ENCODE measurements around the gene BRINP2. TPM values are rescaled to one million over a fixed set of nuclear protein-coding genes. Genes with fewer than 3 reads are reported as not detected.

BRINP2 gene
- total RNA-seq, 1 experiment from 2014 or later = not detected

DNA sequence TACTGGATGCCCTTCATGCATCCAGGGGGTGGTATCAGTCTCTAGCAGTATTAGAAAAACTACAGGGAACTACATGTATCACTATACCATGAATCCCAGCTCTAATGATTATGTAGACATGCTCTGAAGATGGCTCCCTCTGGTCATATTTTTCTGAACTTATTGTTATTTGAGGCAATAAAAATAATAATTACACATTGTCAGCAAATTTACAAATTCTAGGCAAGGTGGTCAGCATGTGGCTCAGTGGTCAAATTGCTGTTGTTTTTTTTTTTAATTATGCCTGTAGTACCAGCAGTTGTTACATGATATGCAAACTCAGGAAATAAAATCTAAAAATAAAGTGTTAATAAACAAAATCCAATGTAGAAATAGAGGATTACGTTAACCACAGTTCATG, 28.7 kb upstream of the BRINP2 start:
- Histone ChIP-seq H3K9me3 (replicated peaks) (no peaks in the 10 kb centered on the region), H3K36me3 (no peaks in the 10 kb centered on the region), H3K27me3 (replicated peaks) (peaks cover 4% of the 10 kb centered on the region; the same call in 1 of the 2 replicates), H3K27ac (no peak overlapping the region), H3K4me3 (no peak overlapping the region), H3K4me1 (replicated peaks) (no peaks in the 10 kb centered on the region)
- no peak for DNase-seq (ENCODE audit: low read depth in 1 of 2, low spot score in 2 of 2)

DNA sequence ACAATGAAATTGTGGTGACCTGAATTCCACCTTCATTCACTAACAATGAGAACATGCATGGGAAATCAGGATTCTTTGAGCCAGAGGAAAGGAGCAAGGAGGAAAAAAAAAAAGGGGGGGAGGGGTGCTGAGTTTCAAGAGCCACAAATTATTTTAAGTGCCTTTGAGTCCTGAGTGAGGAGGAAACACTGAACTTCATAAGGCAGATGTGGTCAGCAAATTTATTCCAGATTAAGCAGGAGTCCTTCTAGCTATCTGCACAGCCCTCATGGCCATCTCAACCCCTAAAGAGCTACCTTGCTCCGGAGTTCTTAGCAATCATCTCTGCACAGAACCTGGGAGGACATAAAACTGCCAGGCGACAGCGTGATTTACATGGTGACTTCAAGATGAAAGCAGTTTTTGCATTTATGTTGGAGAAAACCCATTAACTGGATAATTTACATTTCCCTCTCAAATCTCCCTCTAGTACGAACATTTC, 27.9 kb upstream of the BRINP2 start:
- no peaks in the 10 kb centered on the region for H3K4me1 ChIP-seq (replicated peaks)
- no peaks in the 10 kb centered on the region for H3K9me3 ChIP-seq (replicated peaks)
- H3K27me3 ChIP-seq (replicated peaks) = peaks cover 4% of the 10 kb centered on the region; the same call in 1 of the 2 replicates
- no peak overlapping the region for H3K27ac ChIP-seq
- H3K36me3 ChIP-seq = no peaks in the 10 kb centered on the region
- no peak overlapping the region for H3K4me3 ChIP-seq
- no peak for DNase-seq (ENCODE audit: low read depth in 1 of 2, low spot score in 2 of 2)

DNA sequence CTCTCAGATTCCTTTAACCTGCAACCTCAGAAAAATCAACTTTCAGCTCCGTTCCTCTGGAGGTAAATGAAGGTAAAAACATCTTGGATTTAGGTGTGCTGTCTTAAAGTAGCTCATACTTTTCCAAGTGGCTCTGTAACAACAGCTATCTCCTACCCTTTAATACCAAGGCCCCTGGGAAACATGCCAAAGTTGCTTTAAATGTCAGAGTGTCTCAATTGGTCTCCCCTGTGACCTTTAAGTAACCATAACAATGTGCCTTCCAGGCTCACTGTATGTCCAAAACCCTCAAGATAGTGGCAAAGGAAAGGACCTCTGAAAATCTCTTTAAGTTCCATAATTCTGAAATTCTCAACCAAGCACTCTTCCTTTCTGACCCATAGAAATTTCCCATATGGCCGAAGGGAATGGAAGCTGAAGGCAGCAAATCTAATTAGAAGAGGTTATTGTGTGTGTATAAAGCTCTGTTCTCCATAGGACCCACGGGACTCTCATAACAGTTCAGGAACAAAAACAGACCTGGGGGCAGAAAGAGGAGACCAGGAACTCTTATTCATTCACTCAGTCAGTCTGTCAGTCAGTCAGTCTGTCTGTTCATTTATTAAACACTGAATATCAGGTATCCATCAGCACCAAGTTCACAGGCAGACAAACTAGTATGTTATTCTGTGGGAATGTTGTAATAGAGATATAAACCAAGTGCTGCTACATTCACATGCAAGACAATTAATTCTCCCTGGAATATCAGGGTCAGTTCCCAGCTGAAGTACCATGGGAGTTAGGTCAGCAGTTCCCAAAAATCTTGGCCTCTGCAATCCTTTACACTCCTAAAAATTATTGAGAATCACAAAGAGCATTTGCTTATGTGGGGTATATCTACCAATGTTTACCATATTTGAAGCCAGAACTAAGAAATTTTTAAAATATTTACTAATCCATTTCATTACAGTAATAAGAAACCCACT, 25.4 kb upstream of the BRINP2 start:
- Histone ChIP-seq H3K9me3 (replicated peaks) (no peaks in the 10 kb centered on the region), H3K36me3 (no peaks in the 10 kb centered on the region), H3K4me3 (no peak overlapping the region), H3K27me3 (replicated peaks) (peaks cover 4% of the 10 kb centered on the region; the same call in 1 of the 2 replicates), H3K27ac (no peak overlapping the region), H3K4me1 (replicated peaks) (no peaks in the 10 kb centered on the region)
- no peak for DNase-seq (ENCODE audit: low read depth in 1 of 2, low spot score in 2 of 2)

DNA sequence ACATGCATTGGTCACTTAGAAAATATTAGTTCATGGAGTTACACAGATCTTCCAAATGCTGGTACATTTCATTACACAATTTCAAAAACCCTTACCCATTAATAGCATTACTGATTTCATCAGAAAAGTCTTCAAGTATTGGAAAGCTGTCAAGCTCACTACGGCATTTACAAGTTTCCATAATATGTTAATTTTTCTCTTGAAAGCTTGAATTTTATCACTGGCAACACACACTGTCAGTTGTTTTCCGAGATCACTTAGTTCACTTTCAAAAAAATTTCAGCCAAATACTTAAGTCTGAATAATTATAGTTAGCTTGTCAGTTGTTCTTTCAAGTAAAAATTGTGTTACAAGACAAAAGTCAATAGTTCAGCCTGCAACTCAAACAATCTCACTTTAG, 24.3 kb upstream of the BRINP2 start:
- no peaks in the 10 kb centered on the region for H3K9me3 ChIP-seq (replicated peaks)
- H3K4me3 ChIP-seq = no peak overlapping the region
- no peaks in the 10 kb centered on the region for H3K4me1 ChIP-seq (replicated peaks)
- H3K27me3 ChIP-seq (replicated peaks) = peaks cover 4% of the 10 kb centered on the region; the same call in 1 of the 2 replicates
- no peak for DNase-seq (ENCODE audit: low read depth in 1 of 2, low spot score in 2 of 2)
- H3K27ac ChIP-seq = no peak overlapping the region
- H3K36me3 ChIP-seq = no peaks in the 10 kb centered on the region

DNA sequence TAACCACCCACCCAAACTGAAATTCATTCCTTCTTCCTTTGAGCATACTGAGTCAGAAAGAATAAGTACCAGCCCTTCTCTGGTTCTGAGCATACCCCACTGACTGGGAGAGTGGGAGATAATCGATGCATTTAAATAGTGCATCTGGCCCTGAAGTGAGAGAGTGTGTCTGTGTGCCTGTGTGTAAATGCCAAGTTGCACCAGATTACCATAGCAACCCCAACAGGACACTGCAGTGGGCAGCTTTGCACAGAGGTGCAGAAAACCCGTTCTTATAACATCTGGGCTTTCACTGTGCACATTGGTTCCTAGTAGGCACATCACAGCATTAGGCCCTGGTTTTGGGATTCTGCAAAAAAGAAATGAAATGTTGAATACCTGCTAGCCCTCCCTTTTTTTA, 8.5 kb upstream of the BRINP2 start:
- DNase-seq (ENCODE audit: low read depth in 1 of 2, low spot score in 2 of 2) = no peak
- H3K4me1 ChIP-seq (replicated peaks) = no peaks in the 10 kb centered on the region
- no peak overlapping the region for H3K4me3 ChIP-seq
- peaks cover 36% of the 10 kb centered on the region for H3K27me3 ChIP-seq (replicated peaks)
- H3K36me3 ChIP-seq = no peaks in the 10 kb centered on the region
- H3K27ac ChIP-seq = no peak overlapping the region
- no peaks in the 10 kb centered on the region for H3K9me3 ChIP-seq (replicated peaks)

DNA sequence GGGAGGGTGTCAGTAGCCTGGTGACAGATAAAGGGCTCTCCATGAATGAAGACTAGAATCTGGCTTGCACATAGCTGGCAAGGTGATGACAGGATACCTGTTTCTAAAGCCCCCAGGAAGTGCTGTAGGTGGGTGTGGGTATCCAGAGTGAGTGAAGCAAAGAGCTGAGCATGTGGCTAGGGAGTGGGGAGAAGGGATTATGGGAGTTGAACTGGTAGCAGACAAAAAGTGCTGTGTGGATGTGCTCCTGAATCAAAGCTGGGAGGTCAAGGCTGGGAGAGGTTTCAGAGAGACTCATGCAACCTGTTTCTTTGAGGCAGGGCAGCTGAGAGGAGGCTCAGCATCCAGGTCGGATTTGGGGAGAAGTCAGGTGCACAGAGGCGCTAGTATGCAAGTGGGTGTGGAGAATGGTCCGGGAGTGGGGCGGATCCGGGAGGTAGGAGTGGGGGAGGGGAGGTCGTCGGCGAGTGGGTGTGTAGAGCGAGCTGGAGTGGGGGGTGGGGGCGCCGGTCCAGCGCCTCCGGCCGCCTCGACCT, 6.8 kb upstream of the BRINP2 start:
- no peak overlapping the region for H3K27ac ChIP-seq
- H3K4me3 ChIP-seq = no peak overlapping the region
- no peaks in the 10 kb centered on the region for H3K36me3 ChIP-seq
- peaks cover 48% of the 10 kb centered on the region for H3K27me3 ChIP-seq (replicated peaks)
- H3K4me1 ChIP-seq (replicated peaks) = no peaks in the 10 kb centered on the region
- DNase-seq (ENCODE audit: low read depth in 1 of 2, low spot score in 2 of 2) = no peak
- no peaks in the 10 kb centered on the region for H3K9me3 ChIP-seq (replicated peaks)

DNA sequence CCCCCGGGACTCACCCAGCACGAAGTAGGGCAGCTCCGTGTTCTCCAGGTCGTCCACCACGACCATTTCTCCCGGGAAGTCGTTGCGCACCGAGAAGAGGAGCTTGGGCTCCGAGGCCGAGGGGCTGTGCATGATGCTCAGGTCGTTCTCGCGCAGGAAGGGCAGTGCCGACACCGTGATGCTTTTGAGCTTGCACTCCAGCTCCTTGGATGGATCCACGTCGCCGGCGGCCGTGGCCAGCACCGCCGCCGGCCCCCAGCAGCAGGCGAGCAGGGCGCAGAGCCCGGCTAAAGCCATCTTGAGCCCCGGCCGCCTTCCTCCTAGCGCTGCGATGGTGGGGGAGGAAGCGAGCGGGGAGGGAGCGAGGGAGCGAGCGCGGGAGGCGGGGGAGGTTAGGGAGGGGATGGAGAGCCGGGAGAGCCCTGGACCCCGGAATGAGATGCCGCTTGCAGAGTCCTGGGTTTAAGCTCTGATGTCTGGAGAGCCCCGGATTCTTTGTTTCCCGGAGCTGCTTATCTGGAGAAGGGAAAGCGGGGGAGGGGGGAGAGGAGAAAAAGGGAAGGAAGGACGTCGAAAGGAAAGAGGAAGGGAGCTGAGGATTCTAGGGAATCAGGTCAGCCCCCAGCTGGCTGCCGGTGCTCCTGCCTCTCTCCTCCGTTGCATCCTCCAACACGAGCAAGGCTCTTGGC, 6.2 kb upstream of the BRINP2 start, which contains the start of gene ASTN1:
TSS of gene ASTN1 (minus strand) at position 333 of the 689 bp plus-strand sequence. CDS start at position 297, 36 bp downstream.
- Histone ChIP-seq H3K4me3 (no peak within 1 kb of the TSS), H3K27ac (no peak within 1 kb of the TSS), H3K36me3 (no peaks in the 10 kb centered on the region), H3K27me3 (replicated peaks) (peaks cover 53% of the 10 kb centered on the region), H3K4me1 (replicated peaks) (no peaks in the 10 kb centered on the region), H3K9me3 (replicated peaks) (no peaks in the 10 kb centered on the region)
- no peak for DNase-seq (ENCODE audit: low read depth in 1 of 2, low spot score in 2 of 2)

DNA sequence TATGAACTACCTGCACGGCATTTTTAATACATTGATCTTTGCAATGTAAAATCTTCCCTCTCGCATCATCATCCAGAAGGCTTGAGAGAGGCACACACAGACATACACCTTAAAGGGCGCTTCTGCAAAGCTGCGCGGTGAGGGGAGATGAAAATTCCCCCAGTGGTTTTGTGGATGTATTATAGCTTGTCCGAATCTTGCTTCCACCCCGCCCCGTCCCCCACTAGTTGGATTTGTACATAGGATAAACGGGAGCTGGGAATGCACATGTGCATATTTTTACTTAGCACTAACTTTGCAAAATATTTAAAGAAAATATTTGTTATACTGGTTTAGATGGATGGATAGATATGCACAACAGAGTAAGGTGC, 5.7 kb upstream of the BRINP2 start:
- H3K4me3 ChIP-seq = no peak overlapping the region

DNA sequence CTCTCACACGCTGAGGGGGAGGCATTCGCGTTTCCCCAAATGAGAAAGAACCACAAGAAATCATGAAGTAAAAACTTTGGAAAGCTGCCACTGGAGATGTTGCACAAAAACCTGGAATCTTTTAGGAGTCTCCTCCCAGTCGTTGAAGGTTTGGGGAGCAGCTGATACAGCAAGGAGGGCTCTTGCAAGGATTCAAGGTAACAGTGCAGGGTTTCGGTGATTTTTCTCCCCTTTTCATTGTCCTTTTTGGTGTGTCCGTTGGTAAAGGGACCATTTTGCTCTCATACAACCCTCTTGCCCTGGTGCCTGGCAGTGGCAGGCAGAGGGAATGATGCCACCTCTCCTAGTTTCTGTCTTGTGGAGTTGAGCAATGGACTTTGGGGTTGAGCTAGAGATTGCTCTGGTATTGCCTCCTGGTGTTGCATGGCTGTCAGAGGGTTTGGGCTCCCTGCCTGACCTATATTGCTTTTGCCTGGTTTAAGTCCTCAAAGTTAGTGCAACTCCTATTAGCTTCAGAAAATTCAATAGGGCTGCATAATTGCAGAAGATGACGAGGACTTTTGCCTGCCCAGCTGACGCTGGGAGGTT, 872 bp downstream of the BRINP2 start:
- Histone ChIP-seq H3K27me3 (replicated peaks) (peaks cover 57% of the 10 kb centered on the region), H3K4me3 (no peak overlapping the region), H3K36me3 (no peaks in the 10 kb centered on the region), H3K9me3 (replicated peaks) (no peaks in the 10 kb centered on the region), H3K4me1 (replicated peaks) (peaks cover 3% of the 10 kb centered on the region; the same call in 1 of the 2 replicates), H3K27ac (no peak overlapping the region)
- DNase-seq (ENCODE audit: low read depth in 1 of 2, low spot score in 2 of 2) = no peak

More for the DNA sequence above, 5.7 kb upstream of the BRINP2 start:
- Histone ChIP-seq H3K4me1 (replicated peaks) (no peaks in the 10 kb centered on the region), H3K9me3 (replicated peaks) (no peaks in the 10 kb centered on the region), H3K27me3 (replicated peaks) (peaks cover 59% of the 10 kb centered on the region), H3K36me3 (no peaks in the 10 kb centered on the region), H3K27ac (no peak overlapping the region)
- DNase-seq (ENCODE audit: low read depth in 1 of 2, low spot score in 2 of 2) = no peak

DNA sequence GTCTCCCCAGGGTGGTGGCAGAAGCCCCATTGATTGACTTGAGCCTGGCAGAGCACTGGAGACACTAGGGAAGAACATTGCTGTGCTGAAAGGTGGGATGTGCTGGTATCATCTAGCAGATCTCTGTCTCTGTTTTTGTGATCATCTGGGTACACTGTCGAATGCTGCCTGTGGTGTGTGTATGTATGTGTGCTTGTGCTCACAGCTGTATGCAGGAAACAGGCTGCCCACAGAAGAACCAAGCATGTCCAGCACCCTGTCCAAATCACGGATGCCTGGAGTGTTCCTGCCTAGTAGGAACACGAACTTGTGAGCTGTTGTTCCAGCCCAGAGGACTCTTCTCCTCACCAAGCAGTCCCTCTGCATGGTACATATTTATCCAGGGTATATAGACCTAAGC, 1.5 kb downstream of the BRINP2 start:
- Histone ChIP-seq H3K4me3 (no peak overlapping the region), H3K27ac (no peak overlapping the region), H3K27me3 (replicated peaks) (peaks cover 56% of the 10 kb centered on the region), H3K9me3 (replicated peaks) (no peaks in the 10 kb centered on the region), H3K4me1 (replicated peaks) (peaks cover 3% of the 10 kb centered on the region; the same call in 1 of the 2 replicates), H3K36me3 (no peaks in the 10 kb centered on the region)
- no peak for DNase-seq (ENCODE audit: low read depth in 1 of 2, low spot score in 2 of 2)

DNA sequence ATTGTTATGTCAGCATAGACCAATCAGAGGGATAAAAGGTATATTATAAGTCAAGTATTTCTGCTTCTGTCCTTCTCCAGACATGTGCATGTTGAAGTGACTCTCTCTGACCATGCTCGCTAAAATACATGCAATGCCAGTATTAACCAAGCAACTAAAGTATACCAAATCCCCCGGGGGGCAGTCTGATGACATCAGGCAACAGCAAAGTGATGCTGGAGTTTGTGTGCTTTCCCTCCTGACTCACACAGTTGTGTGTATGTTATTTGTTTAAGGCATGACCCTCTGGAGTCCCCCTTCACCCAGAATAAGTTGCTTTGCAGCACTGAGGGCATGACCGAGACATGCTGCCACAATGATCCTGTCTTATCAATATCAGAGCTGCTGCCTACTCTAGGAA, 2.1 kb downstream of the BRINP2 start:
- peaks cover 3% of the 10 kb centered on the region; the same call in 1 of the 2 replicates for H3K4me1 ChIP-seq (replicated peaks)
- peaks cover 58% of the 10 kb centered on the region for H3K27me3 ChIP-seq (replicated peaks)
- H3K27ac ChIP-seq = no peak overlapping the region
- no peaks in the 10 kb centered on the region for H3K36me3 ChIP-seq
- H3K4me3 ChIP-seq = no peak overlapping the region
- DNase-seq (ENCODE audit: low read depth in 1 of 2, low spot score in 2 of 2) = no peak
- no peaks in the 10 kb centered on the region for H3K9me3 ChIP-seq (replicated peaks)

DNA sequence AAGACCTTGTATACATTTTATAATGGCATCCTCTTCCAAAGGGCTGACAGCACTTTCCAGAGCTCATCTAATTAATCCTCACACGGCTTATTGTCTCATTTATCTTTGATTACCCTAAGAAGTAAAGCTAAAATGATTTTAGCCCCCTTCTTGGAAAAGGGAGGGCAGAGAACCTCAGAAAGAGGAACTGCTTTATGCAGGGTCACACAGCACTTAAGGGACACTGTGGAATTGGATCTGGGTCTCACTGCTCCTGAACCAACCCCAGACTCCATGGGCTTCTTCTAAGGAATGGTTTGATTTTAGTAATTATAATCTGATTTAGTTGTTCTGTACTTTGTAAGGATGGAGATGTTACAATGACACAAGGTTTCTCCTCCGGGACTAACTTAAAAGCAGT, 3.2 kb downstream of the BRINP2 start:
- H3K27ac ChIP-seq = no peak overlapping the region
- peaks cover 51% of the 10 kb centered on the region for H3K27me3 ChIP-seq (replicated peaks)
- H3K36me3 ChIP-seq = no peaks in the 10 kb centered on the region
- DNase-seq (ENCODE audit: low read depth in 1 of 2, low spot score in 2 of 2) = no peak
- H3K9me3 ChIP-seq (replicated peaks) = no peaks in the 10 kb centered on the region
- peaks cover 3% of the 10 kb centered on the region; the same call in 1 of the 2 replicates for H3K4me1 ChIP-seq (replicated peaks)
- H3K4me3 ChIP-seq = no peak overlapping the region

DNA sequence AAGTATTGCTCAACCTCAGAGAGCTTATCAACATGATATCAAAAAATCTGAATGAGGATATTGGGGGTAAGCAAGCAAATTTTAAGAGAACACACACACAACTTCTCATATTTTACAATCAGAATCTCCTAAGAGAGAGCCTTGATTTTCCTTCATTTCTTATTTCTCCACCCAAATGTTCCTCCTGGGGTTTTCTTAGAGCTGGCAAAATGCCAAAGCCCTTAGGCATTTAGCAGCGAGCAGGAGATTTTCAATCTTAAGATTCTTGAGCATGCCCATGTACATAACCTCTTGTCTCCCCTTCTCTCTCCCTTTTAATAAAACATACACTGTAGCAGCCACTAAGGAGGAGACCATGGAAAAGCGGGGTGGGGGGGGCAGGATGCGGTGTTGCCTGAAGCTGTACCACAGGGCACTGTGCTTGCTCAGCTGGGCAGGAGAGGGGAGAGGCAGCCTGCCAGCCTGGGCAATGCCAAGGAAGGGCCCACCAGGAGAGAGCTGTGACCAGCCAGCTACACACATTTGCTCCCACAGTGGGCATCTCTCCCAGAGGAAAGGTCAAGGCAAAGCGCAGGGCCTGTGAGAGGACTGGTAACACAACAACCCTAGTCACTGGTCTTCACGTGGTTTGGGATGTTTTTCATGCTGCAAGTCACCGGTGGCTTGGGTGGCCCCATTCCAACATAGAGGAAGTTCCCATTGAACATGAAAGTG, 4.3 kb downstream of the BRINP2 start:
- H3K27me3 ChIP-seq (replicated peaks) = peaks cover 47% of the 10 kb centered on the region
- no peak overlapping the region for H3K4me3 ChIP-seq
- peaks cover 3% of the 10 kb centered on the region; the same call in 1 of the 2 replicates for H3K4me1 ChIP-seq (replicated peaks)
- H3K27ac ChIP-seq = no peak overlapping the region
- no peaks in the 10 kb centered on the region for H3K36me3 ChIP-seq
- DNase-seq (ENCODE audit: low read depth in 1 of 2, low spot score in 2 of 2) = no peak
- H3K9me3 ChIP-seq (replicated peaks) = no peaks in the 10 kb centered on the region
